GM12878 (cell line): ENCODE measurements around the gene DACH1. TPM values are rescaled to one million over a fixed set of nuclear protein-coding genes. Genes with fewer than 3 reads are reported as not detected.

Experiments used
- ATAC-seq: fragments of 200-7000 bp; cut with Tn5 transposase; 3 replicates; pipeline ENCODE4 v1.9.1; 2020; ENCODE audit warnings: mild to moderate bottlenecking, moderate library complexity
- BruUV-seq: library from RNA; stranded (reverse); fragments of 400-500 nt; replicated peaks from 2 replicates; lab custom pipeline; 2021; lab: Mats Ljungman, UMichigan
- CTCF ChIA-PET: fragments of 300-600 bp; sonication (Branson Sonifier 250); formaldehyde crosslinking; extraction: SDS; loops from one replicate; lab custom pipeline; 2021; ENCODE audit warnings: inconsistent platforms; lab: Yijun Ruan, JAX
- POLR2A ChIA-PET: fragments of 350-600 bp; formaldehyde crosslinking; extraction: SDS; loops from one replicate; lab custom pipeline; 2021; ENCODE audit warnings: inconsistent platforms; lab: Charles Lee
- RAD21 ChIA-PET: fragments of 300-600 bp; sonication (Branson Sonifier 250); formaldehyde crosslinking; loops from one replicate; lab custom pipeline; 2023; ENCODE audit warnings: antibody characterized with exemption; ENCODE audit not compliant: unreplicated experiment; lab: Charles Lee
- SMC1A ChIA-PET: fragments of 300-600 bp; sonication (Branson Sonifier 250); formaldehyde crosslinking; loops from one replicate; lab custom pipeline; 2023; ENCODE audit not compliant: unreplicated experiment, uncharacterized antibody; lab: Charles Lee
- DNase-seq: peaks from one replicate; pipeline ENCODE4 v3.0.0-alpha.2; 2011; ENCODE audit warnings: low read depth, low spot score
- FAIRE-seq: peaks from 3 replicates; lab custom pipeline; 2011; peaks lifted over from hg19 to GRCh38; lab: Jason Lieb, UNC
- H2AFZ ChIP-seq: 2 replicates; pipeline ENCODE4 v1.6.0; 2011; ENCODE audit warnings: low read depth, low read length, control low read depth; ENCODE audit not compliant: control insufficient read depth
- H3K27ac ChIP-seq: 2 replicates; pipeline ENCODE4 v1.5.1; 2011; ENCODE audit warnings: control low read depth; ENCODE audit not compliant: control insufficient read depth, insufficient read depth
- H3K27me3 ChIP-seq, 2 experiments: replicated peaks in 1 of 2; 2 replicates each; pipeline versions ENCODE4 v1.6.0 to v1.6.1; 2011; ENCODE audit warnings: low read length in 1 of 2; ENCODE audit not compliant: control insufficient read depth in 2 of 2, insufficient read depth in 2 of 2
- H3K36me3 ChIP-seq, 2 experiments: 2 replicates each; pipeline ENCODE4 v1.5.1; 2011; ENCODE audit warnings: low read length in 1 of 2; ENCODE audit not compliant: control insufficient read depth in 2 of 2, insufficient read depth in 2 of 2
- H3K4me1 ChIP-seq: 2 replicates; pipeline ENCODE4 v1.6.1; 2011; ENCODE audit warnings: mild to moderate bottlenecking, low read length, moderate library complexity, mixed read lengths; ENCODE audit not compliant: control insufficient read depth, insufficient read depth
- H3K4me2 ChIP-seq: 2 replicates; pipeline ENCODE4 v1.6.0; 2011; ENCODE audit warnings: control low read depth; ENCODE audit not compliant: control insufficient read depth, insufficient read depth
- H3K4me3 ChIP-seq: fragments of 200-600 bp; sonication (generic); 2 replicates; pipeline ENCODE4 v1.5.1; 2016
- H3K79me2 ChIP-seq: 2 replicates; pipeline ENCODE4 v1.6.0; 2011; ENCODE audit warnings: low read length; ENCODE audit not compliant: control insufficient read depth, insufficient read depth
- H3K9ac ChIP-seq: 2 replicates; pipeline ENCODE4 v1.8.0; 2011; ENCODE audit warnings: low read length, control low read depth, mixed read lengths; ENCODE audit not compliant: control insufficient read depth, insufficient read depth
- H3K9me3 ChIP-seq: replicated peaks from 3 replicates; pipeline ENCODE4 v1.5.1; 2011; ENCODE audit warnings: mild to moderate bottlenecking, low read length; ENCODE audit not compliant: control insufficient read depth, insufficient read depth
- H4K20me1 ChIP-seq: 2 replicates; pipeline ENCODE4 v1.6.0; 2011; ENCODE audit not compliant: control insufficient read depth, insufficient read depth
- ESRRA ChIP-seq: IDR thresholded peaks from 2 replicates; pipeline ENCODE4 v1.6.1; 2012; ENCODE audit warnings: mild to moderate bottlenecking, low read length, improper control_type of control experiment
- MYC ChIP-seq: IDR thresholded peaks from 2 replicates; pipeline ENCODE4 v1.6.1; 2011; ENCODE audit warnings: mild to moderate bottlenecking, low read length, moderate library complexity, inconsistent platforms; ENCODE audit not compliant: insufficient read depth, insufficient replicate concordance, insufficient read length, severe bottlenecking
- NFYB ChIP-seq: IDR thresholded peaks from 2 replicates; pipeline ENCODE4 v1.6.1; 2011; ENCODE audit warnings: low read depth, mild to moderate bottlenecking, low read length, improper control_type of control experiment, moderate library complexity; ENCODE audit not compliant: insufficient read depth
- NRF1 ChIP-seq: conservative IDR thresholded peaks from 2 replicates; pipeline ENCODE4 v1.6.1; 2011; ENCODE audit warnings: mild to moderate bottlenecking, low read depth, low read length, improper control_type of control experiment
- POLR2A ChIP-seq: IDR thresholded peaks from 2 replicates; pipeline ENCODE4 v1.6.1; 2011; ENCODE audit warnings: low read depth, mild to moderate bottlenecking, low read length
- POLR2AphosphoS5 ChIP-seq: IDR thresholded peaks from 2 replicates; pipeline ENCODE4 v1.6.1; 2011; ENCODE audit warnings: mild to moderate bottlenecking, low read length, inconsistent platforms
- SMARCA5 ChIP-seq: fragments of 450-650 bp; IDR thresholded peaks from 2 replicates; pipeline ENCODE4 v1.6.1; 2017; ENCODE audit warnings: mild to moderate bottlenecking
- SUZ12 ChIP-seq: fragments of 200-600 bp; sonication (generic); IDR thresholded peaks from one replicate; pipeline ENCODE4 v1.6.1; 2018; ENCODE audit warnings: antibody characterized with exemption, mild to moderate bottlenecking; ENCODE audit not compliant: unreplicated experiment
- TARDBP ChIP-seq: IDR thresholded peaks from 2 replicates; pipeline ENCODE4 v1.6.1; 2016; ENCODE audit warnings: borderline replicate concordance
- WGBS: methylation state at CpG from one replicate; pipeline ENCODE4 v1.1.6; 2016; ENCODE audit warnings: low lambda C conversion rate; ENCODE audit not compliant: insufficient replicate concordance, insufficient coverage; ENCODE audit errors: missing lambda C conversion rate; 5-methylcytosine and 5-hydroxymethylcytosine counted together
- in situ Hi-C: fragments of 300-500 bp; cut with MboI; formaldehyde crosslinking; loops from 9 replicates; pipeline ENCODE4 v1.14.3; 2018; ENCODE audit warnings: mixed read lengths
- intact Hi-C: fragments of 100-400 bp; cut with micrococcal nuclease; formaldehyde crosslinking; loops from one replicate; pipeline ENCODE4 v1.14.2; 2022; ENCODE audit not compliant: unreplicated experiment
- polyA plus RNA-seq, 11 experiments: library from polyadenylated mRNA; depleted of rRNA in 4 of 11; unstranded in 6 of 11; stranded (reverse) in 5 of 11; fragments of >200 nt; fragmentation: Nextera tagmentation in 4 of 11; fragmentation: Illumina TruSeq in 1 of 11; extraction: Ambion mirVana in 4 of 11; extraction: Trizol in 1 of 11; gene quantifications; 1 replicate in 1 of 11; 2 replicates in 10 of 11; pipeline versions ENCODE4 v1.2.1 to v1.2.3, GENCODE V29; 2011 to 2016; ENCODE audit warnings: inconsistent platforms in 2 of 11, missing spikeins in 2 of 11, low read depth in 1 of 11
- total RNA-seq, 4 experiments: library from RNA; depleted of rRNA in 3 of 4; stranded (reverse); fragments of >200 nt in 3 of 4; fragmentation: Illumina TruSeq in 1 of 4; extraction: Trizol in 1 of 4; gene quantifications; 2 replicates each; pipeline versions ENCODE4 v1.2.1 to v1.2.3, GENCODE V29; 2013 to 2021
- TF ChIP-seq, protein P1 (sequence below): fragments of 450-650 bp; IDR thresholded peaks from 2 replicates; pipeline ENCODE4 v1.6.1; 2018; ENCODE audit warnings: borderline replicate concordance, mild to moderate bottlenecking; ENCODE audit not compliant: partially characterized antibody
- TF ChIP-seq, protein P2 (sequence below): fragments of 450-650 bp; IDR thresholded peaks from 2 replicates; pipeline ENCODE4 v1.6.1; 2016; ENCODE audit warnings: mild to moderate bottlenecking
- TF ChIP-seq, protein P3 (sequence below): fragments of 450-650 bp; IDR thresholded peaks from 2 replicates; pipeline ENCODE4 v1.6.1; 2018; ENCODE audit warnings: mild to moderate bottlenecking, low read depth, moderate library complexity; ENCODE audit not compliant: partially characterized antibody
- TF ChIP-seq, protein P4 (sequence below): fragments of 450-650 bp; IDR thresholded peaks from 2 replicates; pipeline ENCODE4 v1.6.1; 2017; ENCODE audit warnings: antibody characterized with exemption, mild to moderate bottlenecking, moderate library complexity

The DACH1 gene
- total and polyA plus RNA-seq, 10 of the 15 experiments (the other 5 are each of a cell fraction or from before 2014, with no cell fraction given), result 0.05 TPM; not detected in 9

DNA sequence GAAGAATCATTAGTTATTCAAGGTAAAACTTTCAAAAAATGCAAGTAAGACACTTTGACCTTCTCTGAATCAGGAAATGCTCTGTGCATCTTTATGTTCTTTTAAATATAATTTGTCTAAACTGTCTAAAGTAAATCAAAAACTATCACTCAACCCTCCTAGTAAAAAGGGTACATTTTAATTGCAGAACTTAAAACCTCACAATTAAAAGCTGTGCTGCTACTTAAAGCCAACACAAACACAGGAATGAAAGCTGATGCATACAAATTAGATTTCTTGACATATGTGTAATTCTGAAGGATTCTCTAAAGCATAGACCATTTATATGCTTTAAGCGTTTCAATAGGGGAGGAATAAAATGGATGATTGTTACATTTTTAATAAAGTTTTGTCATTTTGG, 58.3 kb downstream of the DACH1 start:
- FAIRE-seq (no peak), DNase-seq (no peak), ATAC-seq (no peak)
- intact Hi-C loops, result no loop called here
- ChIA-PET CTCF (no interaction called here), POLR2A (no interaction called here), RAD21 (no interaction called here), SMC1A (interaction anchor here (1.5 kb wide), 1 partner anchor 23 kb away, joined by 3 read pairs; no protein-coding TSS in a partner anchor)
- Histone ChIP-seq H3K27me3 (no peaks in the 10 kb centered on the region), H3K9me3 (no peaks in the 10 kb centered on the region), H3K4me3 (no peak overlapping the region), H2AFZ (no peak overlapping the region), H3K4me1 (no peaks in the 10 kb centered on the region), H4K20me1 (no peaks in the 10 kb centered on the region), H3K27ac (no peak overlapping the region), H3K79me2 (no peaks in the 10 kb centered on the region), H3K9ac (no peak overlapping the region), H3K36me3 (no peaks in the 10 kb centered on the region), H3K4me2 (no peak overlapping the region)
- 4% methylated on average over 1 of the region's 1 CpG for WGBS
- in situ Hi-C loops, result no loop called here
- BruUV-seq, result no TSS peak
- TF ChIP-seq, protein P1, sequence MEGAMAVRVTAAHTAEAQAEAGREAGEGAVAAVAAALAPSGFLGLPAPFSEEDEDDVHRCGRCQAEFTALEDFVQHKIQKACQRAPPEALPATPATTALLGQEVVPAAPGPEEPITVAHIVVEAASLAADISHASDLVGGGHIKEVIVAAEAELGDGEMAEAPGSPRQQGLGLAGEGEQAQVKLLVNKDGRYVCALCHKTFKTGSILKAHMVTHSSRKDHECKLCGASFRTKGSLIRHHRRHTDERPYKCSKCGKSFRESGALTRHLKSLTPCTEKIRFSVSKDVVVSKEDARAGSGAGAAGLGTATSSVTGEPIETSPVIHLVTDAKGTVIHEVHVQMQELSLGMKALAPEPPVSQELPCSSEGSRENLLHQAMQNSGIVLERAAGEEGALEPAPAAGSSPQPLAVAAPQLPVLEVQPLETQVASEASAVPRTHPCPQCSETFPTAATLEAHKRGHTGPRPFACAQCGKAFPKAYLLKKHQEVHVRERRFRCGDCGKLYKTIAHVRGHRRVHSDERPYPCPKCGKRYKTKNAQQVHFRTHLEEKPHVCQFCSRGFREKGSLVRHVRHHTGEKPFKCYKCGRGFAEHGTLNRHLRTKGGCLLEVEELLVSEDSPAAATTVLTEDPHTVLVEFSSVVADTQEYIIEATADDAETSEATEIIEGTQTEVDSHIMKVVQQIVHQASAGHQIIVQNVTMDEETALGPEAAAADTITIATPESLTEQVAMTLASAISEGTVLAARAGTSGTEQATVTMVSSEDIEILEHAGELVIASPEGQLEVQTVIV, result no peak
- TF ChIP-seq POLR2A (no peak), NFYB (no peak), MYC (no peak), ESRRA (no peak), NRF1 (no peak), TARDBP (no peak), SMARCA5 (no peak), POLR2AphosphoS5 (no peak), SUZ12 (no peak)
- TF ChIP-seq, protein P2, sequence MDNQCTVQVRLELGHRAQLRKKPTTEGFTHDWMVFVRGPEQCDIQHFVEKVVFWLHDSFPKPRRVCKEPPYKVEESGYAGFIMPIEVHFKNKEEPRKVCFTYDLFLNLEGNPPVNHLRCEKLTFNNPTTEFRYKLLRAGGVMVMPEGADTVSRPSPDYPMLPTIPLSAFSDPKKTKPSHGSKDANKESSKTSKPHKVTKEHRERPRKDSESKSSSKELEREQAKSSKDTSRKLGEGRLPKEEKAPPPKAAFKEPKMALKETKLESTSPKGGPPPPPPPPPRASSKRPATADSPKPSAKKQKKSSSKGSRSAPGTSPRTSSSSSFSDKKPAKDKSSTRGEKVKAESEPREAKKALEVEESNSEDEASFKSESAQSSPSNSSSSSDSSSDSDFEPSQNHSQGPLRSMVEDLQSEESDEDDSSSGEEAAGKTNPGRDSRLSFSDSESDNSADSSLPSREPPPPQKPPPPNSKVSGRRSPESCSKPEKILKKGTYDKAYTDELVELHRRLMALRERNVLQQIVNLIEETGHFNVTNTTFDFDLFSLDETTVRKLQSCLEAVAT, result no peak
- TF ChIP-seq, protein P3, sequence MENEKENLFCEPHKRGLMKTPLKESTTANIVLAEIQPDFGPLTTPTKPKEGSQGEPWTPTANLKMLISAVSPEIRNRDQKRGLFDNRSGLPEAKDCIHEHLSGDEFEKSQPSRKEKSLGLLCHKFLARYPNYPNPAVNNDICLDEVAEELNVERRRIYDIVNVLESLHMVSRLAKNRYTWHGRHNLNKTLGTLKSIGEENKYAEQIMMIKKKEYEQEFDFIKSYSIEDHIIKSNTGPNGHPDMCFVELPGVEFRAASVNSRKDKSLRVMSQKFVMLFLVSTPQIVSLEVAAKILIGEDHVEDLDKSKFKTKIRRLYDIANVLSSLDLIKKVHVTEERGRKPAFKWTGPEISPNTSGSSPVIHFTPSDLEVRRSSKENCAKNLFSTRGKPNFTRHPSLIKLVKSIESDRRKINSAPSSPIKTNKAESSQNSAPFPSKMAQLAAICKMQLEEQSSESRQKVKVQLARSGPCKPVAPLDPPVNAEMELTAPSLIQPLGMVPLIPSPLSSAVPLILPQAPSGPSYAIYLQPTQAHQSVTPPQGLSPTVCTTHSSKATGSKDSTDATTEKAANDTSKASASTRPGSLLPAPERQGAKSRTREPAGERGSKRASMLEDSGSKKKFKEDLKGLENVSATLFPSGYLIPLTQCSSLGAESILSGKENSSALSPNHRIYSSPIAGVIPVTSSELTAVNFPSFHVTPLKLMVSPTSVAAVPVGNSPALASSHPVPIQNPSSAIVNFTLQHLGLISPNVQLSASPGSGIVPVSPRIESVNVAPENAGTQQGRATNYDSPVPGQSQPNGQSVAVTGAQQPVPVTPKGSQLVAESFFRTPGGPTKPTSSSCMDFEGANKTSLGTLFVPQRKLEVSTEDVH, result no peak
- TF ChIP-seq, protein P4, sequence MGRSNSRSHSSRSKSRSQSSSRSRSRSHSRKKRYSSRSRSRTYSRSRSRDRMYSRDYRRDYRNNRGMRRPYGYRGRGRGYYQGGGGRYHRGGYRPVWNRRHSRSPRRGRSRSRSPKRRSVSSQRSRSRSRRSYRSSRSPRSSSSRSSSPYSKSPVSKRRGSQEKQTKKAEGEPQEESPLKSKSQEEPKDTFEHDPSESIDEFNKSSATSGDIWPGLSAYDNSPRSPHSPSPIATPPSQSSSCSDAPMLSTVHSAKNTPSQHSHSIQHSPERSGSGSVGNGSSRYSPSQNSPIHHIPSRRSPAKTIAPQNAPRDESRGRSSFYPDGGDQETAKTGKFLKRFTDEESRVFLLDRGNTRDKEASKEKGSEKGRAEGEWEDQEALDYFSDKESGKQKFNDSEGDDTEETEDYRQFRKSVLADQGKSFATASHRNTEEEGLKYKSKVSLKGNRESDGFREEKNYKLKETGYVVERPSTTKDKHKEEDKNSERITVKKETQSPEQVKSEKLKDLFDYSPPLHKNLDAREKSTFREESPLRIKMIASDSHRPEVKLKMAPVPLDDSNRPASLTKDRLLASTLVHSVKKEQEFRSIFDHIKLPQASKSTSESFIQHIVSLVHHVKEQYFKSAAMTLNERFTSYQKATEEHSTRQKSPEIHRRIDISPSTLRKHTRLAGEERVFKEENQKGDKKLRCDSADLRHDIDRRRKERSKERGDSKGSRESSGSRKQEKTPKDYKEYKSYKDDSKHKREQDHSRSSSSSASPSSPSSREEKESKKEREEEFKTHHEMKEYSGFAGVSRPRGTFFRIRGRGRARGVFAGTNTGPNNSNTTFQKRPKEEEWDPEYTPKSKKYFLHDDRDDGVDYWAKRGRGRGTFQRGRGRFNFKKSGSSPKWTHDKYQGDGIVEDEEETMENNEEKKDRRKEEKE, result no peak
